HepG2 (cell line): ENCODE results near the gene STPG4. TPM values are rescaled to one million over a fixed set of nuclear protein-coding genes. Genes with fewer than 3 reads are reported as not detected.

ENCODE experiments used
- FOXA1 ChIP-seq, 2 experiments: fragments of 450-650 bp in 1 of 2; sonication (generic) in 1 of 2; formaldehyde crosslinking in 1 of 2; IDR thresholded peaks; 2 replicates each; pipeline versions ENCODE4 v1.4.0 to v1.6.1; 2016 to 2020; ENCODE audit warnings: missing genetic modification reagents in 1 of 2
- HNF1A ChIP-seq, 2 experiments: sonication (generic) in 1 of 2; formaldehyde crosslinking in 1 of 2; IDR thresholded peaks; 2 replicates each; pipeline versions ENCODE4 v1.4.0 to v1.6.1; 2016 to 2020; ENCODE audit warnings: borderline replicate concordance in 1 of 2, low read depth in 1 of 2, mild to moderate bottlenecking in 1 of 2, missing genetic modification reagents in 1 of 2
- HNF4G ChIP-seq, 2 experiments: sonication (generic) in 1 of 2; formaldehyde crosslinking in 1 of 2; IDR thresholded peaks; 2 replicates each; pipeline versions ENCODE4 v1.4.0 to v1.6.1; 2011 to 2020; ENCODE audit warnings: borderline replicate concordance in 2 of 2, low read depth in 2 of 2, mild to moderate bottlenecking in 2 of 2, low read length in 1 of 2, missing genetic modification reagents in 1 of 2, moderate library complexity in 1 of 2
- HNRNPL ChIP-seq: fragments of 200-400 bp; formaldehyde crosslinking; IDR thresholded peaks from 2 replicates; pipeline ENCODE4 v1.6.1; 2017; ENCODE audit warnings: mild to moderate bottlenecking, low read depth, low read length
- JUNB ChIP-seq: sonication (generic); formaldehyde crosslinking; IDR thresholded peaks from 2 replicates; pipeline ENCODE4 v1.8.0; 2022; ENCODE audit warnings: missing genetic modification reagents, mild to moderate bottlenecking, borderline replicate concordance
- KDM4B ChIP-seq: sonication (generic); formaldehyde crosslinking; IDR thresholded peaks from 2 replicates; pipeline ENCODE4 v1.4.0; 2020; ENCODE audit warnings: missing genetic modification reagents
- KLF15 ChIP-seq: sonication (generic); formaldehyde crosslinking; IDR thresholded peaks from 2 replicates; pipeline ENCODE4 v1.8.1; 2023; ENCODE audit warnings: borderline replicate concordance, mild to moderate bottlenecking, inconsistent platforms, missing genetic modification reagents, mixed read lengths
- MEF2D ChIP-seq: sonication (generic); formaldehyde crosslinking; IDR thresholded peaks from 2 replicates; pipeline ENCODE4 v1.5.1; 2020; ENCODE audit warnings: mild to moderate bottlenecking, missing genetic modification reagents
- THAP9 ChIP-seq: sonication (generic); formaldehyde crosslinking; IDR thresholded peaks from 2 replicates; pipeline ENCODE4; 2020; ENCODE audit warnings: missing genetic modification reagents, mild to moderate bottlenecking, borderline replicate concordance
- ZBTB14 ChIP-seq: sonication (generic); formaldehyde crosslinking; IDR thresholded peaks from 2 replicates; pipeline ENCODE4 v1.4.0; 2020; ENCODE audit warnings: missing genetic modification reagents
- ZBTB39 ChIP-seq: sonication (generic); formaldehyde crosslinking; IDR thresholded peaks from 2 replicates; pipeline ENCODE4 v1.5.0; 2020; ENCODE audit warnings: missing genetic modification reagents
- ZGPAT ChIP-seq: IDR thresholded peaks from 2 replicates; pipeline ENCODE4 v1.6.1; 2016; ENCODE audit warnings: mild to moderate bottlenecking
- ZNF160 ChIP-seq: sonication (generic); formaldehyde crosslinking; IDR thresholded peaks from 2 replicates; pipeline ENCODE4 v1.8.0; 2022; ENCODE audit warnings: mild to moderate bottlenecking, inconsistent platforms, missing genetic modification reagents
- polyA plus RNA-seq, 8 experiments: library from polyadenylated mRNA; depleted of rRNA in 3 of 8; stranded (reverse) in 7 of 8; unstranded in 1 of 8; fragments of >200 nt; fragmentation: Illumina TruSeq in 4 of 8; extraction: Trizol in 4 of 8; gene quantifications; 2 replicates each; pipeline versions ENCODE4 v1.2.1 to v1.2.3, GENCODE V29; 2011 to 2016; ENCODE audit warnings: low read depth in 4 of 8, missing spikeins in 1 of 8, mixed read lengths in 1 of 8; ENCODE audit not compliant: insufficient read depth in 1 of 8
- total RNA-seq, 5 experiments: library from RNA; depleted of rRNA; stranded (reverse); fragments of >200 nt; fragmentation: Illumina TruSeq; extraction: Trizol; gene quantifications; 2 replicates each; pipeline ENCODE4 v1.2.3, GENCODE V29; 2016; ENCODE audit warnings: low read depth in 1 of 5

The STPG4 gene
- total and polyA plus RNA-seq, 2 of the 13 experiments (the other 11 are each of a cell fraction or from before 2014, with no cell fraction given) = 0.11 to 0.15 TPM

GRCh38 chr2:47079515-47080412 is 75.3 kb downstream of the STPG4 start (continued):
- TF ChIP-seq HNF1A (IDR thresholded peaks at IDR 0.05; ENCODE audit: low read depth) (no peak), HNF1A (CRISPR knock-in tag; IDR thresholded peaks at IDR 0.05; ENCODE audit: borderline replicate concordance) (no peak), ZBTB14 (no peak), KDM4B (CRISPR knock-in tag) (no peak), FOXA1 (IDR thresholded peaks at IDR 0.05) (no peak), FOXA1 (CRISPR knock-in tag; IDR thresholded peaks at IDR 0.05) (no peak), ZNF160 (CRISPR knock-in tag) (peak; percentile 24; the same call in 1 of the 2 replicates), THAP9 (CRISPR knock-in tag) (peak; percentile 82), ZGPAT (CRISPR knock-in tag) (no peak), KLF15 (CRISPR knock-in tag) (no peak), MEF2D (CRISPR knock-in tag) (peak; percentile 84; the same call in 1 of the 2 replicates), JUNB (CRISPR knock-in tag) (no peak), HNF4G (IDR thresholded peaks at IDR 0.05; ENCODE audit: borderline replicate concordance, low read depth, low read length) (no peak), HNF4G (CRISPR knock-in tag; IDR thresholded peaks at IDR 0.05; ENCODE audit: borderline replicate concordance, low read depth) (peak; percentile 72; the same call in 1 of the 2 replicates), HNRNPL (peak; percentile 93), ZBTB39 (CRISPR knock-in tag) (peak; percentile 70; the same call in 1 of the 2 replicates)
